Activated T-helper 17 cell treated with anti-CD3 and anti-CD28 coated beads, Interleukin-2, amount 50 U/mL, for 72 hours (primary cell): ENCODE results near the gene METTL5. TPM values are rescaled to one million over a fixed set of nuclear protein-coding genes. Genes with fewer than 3 reads are reported as not detected.

Source experiments
- total RNA-seq, 2 donors: library from RNA; stranded (reverse); gene quantifications; one replicate each; pipeline ENCODE4 v1.2.3, GENCODE V29; 2022

Gene METTL5
- total RNA-seq, 2 donors from 2014 or later: 54.4 to 78.7 TPM

Other genes starting within 250 kb of the METTL5 start
- 10 to 100 TPM; 53.0 to 60.3 TPM for gene PPIG, start 240.6 kb downstream of the METTL5 start, total RNA-seq
- not detected for gene CFAP210, start 130.5 kb downstream of the METTL5 start, total RNA-seq
- gene PHOSPHO2, start 130.4 kb downstream of the METTL5 start, total RNA-seq: 1 to 10 TPM; 2.9 to 4.3 TPM
- 10 to 100 TPM in 1 of 2 donors, 1 to 10 TPM in 1; 3.2 to 10.4 TPM for gene KLHL23, start 91.1 kb downstream of the METTL5 start, total RNA-seq
- 100 to 1,000 TPM in 1 of 2 donors, 10 to 100 TPM in 1; 39.5 to 112 TPM for gene SSB, start 26.0 kb downstream of the METTL5 start, total RNA-seq
- 10 to 100 TPM; 28.6 to 32.7 TPM for gene UBR3, start 2.5 kb upstream of the METTL5 start, total RNA-seq